Activated effector memory CD4-positive, alpha-beta T cell treated with Interleukin-2 at 50 U/mL for 16 hours (primary cell): ENCODE data around the gene ELP1.
A peak's percentile ranks its signal among the peaks of the same experiment; 100 is the strongest.
"Not testable (repeated sequence)": the region's sequence is repeated elsewhere in the genome, so short reads cannot be mapped to it uniquely, and the experiment has no call there.

Experiments
- DNase-seq: peaks from one replicate; pipeline ENCODE4 v3.0.0-alpha.2; 2020

Gene ELP1

GRCh38 chr9:108933718-108934322 is at the start of gene ELP1:
Gene ELP1 (minus strand): TSS chr9:108934124. CDS start chr9:108931146, 2,978 bp downstream.
- DNase-seq: peak; percentile 85

- no peak for DNase-seq
Measured at GRCh38 chr9:108980893-108981292, 47.0 kb upstream of the ELP1 start.

GRCh38 chr9:108978205-108978604 is 44.3 kb upstream of the ELP1 start:
- DNase-seq: no peak

GRCh38 chr9:108973895-108974294 is 40.0 kb upstream of the ELP1 start:
- no peak for DNase-seq

GRCh38 chr9:108972626-108973209 is 38.8 kb upstream of the ELP1 start:
- no peak for DNase-seq

- no peak for DNase-seq
Measured at GRCh38 chr9:108972186-108972585, 38.3 kb upstream of the ELP1 start.

GRCh38 chr9:108971392-108971791 is 37.5 kb upstream of the ELP1 start:
- not testable (repeated sequence) for DNase-seq

GRCh38 chr9:108967916-108968315 is 34.0 kb upstream of the ELP1 start:
- no peak for DNase-seq

- no peak for DNase-seq
Measured at GRCh38 chr9:108963459-108964143, 29.7 kb upstream of the ELP1 start.

GRCh38 chr9:108961151-108961550 is 27.2 kb upstream of the ELP1 start:
- DNase-seq: no peak

- DNase-seq: no peak
Measured at GRCh38 chr9:108960331-108960730, 26.4 kb upstream of the ELP1 start.

- no peak for DNase-seq
Measured at GRCh38 chr9:108956631-108957026, 22.7 kb upstream of the ELP1 start.

GRCh38 chr9:108956022-108956630 is 22.2 kb upstream of the ELP1 start:
- DNase-seq: no peak

GRCh38 chr9:108953983-108954574 is 20.2 kb upstream of the ELP1 start:
- no peak for DNase-seq

- no peak for DNase-seq
Measured at GRCh38 chr9:108951578-108951977, 17.7 kb upstream of the ELP1 start.

GRCh38 chr9:108950168-108950567 is 16.2 kb upstream of the ELP1 start:
- DNase-seq: no peak

- DNase-seq: no peak
Measured at GRCh38 chr9:108939975-108940374, 6.1 kb upstream of the ELP1 start.

- DNase-seq: no peak
Measured at GRCh38 chr9:108937561-108938305, 3.8 kb upstream of the ELP1 start.

GRCh38 chr9:108934323-108934893 is 484 bp upstream of the ELP1 start, which contains the start of gene ABITRAM:
Gene ABITRAM (plus strand): TSS chr9:108934400. CDS start chr9:108934487, 87 bp downstream.
- DNase-seq: peak; percentile 73

- no peak for DNase-seq
Measured at GRCh38 chr9:108933231-108933717, 650 bp downstream of the ELP1 start.

- DNase-seq: no peak
Measured at GRCh38 chr9:108928386-108928785, 5.5 kb downstream of the ELP1 start.

GRCh38 chr9:108924466-108924865 is 9.5 kb downstream of the ELP1 start:
- DNase-seq: no peak
